ENCODE measurements around the gene UBE2F. TPM values are rescaled to one million over a fixed set of nuclear protein-coding genes. Genes with fewer than 3 reads are reported as not detected.
A peak's percentile ranks its signal among the peaks of the same experiment; 100 is the strongest.
"Not testable (repeated sequence)": the region's sequence is repeated elsewhere in the genome, so short reads cannot be mapped to it uniquely, and the experiment has no call there.

Gene UBE2F
- total RNA-seq, 1 experiment from 2014 or later, result 103 TPM

DNA sequence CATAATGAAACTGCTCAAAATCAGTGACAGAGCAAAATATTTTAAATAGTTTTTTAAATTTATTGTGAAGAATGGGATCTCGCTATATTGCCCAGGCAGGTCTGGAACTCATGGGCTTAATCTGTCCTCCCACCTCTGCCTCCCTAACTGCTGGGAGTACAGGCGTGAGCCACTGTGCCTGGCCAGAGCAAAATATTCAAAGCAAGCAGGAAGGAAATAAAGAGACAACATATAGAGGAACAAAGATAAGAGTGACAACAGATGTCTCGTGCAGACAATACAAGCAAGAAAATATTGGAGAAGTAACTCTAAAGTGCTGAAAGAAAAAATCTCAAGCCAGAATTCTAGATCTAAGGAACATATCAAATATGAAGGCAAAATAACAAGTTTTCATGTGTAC lies 89.0 kb downstream of the UBE2F start:
- Histone ChIP-seq H3K27ac (no peak overlapping the region), H2AFZ (no peak overlapping the region), H3K27me3 (ENCODE audit: insufficient read depth, low read depth) (no peaks in the 10 kb centered on the region), H3K9me2 (ENCODE audit: insufficient read depth) (peaks cover 4% of the 10 kb centered on the region; the same call in 1 of the 2 replicates), H3K4me1 (replicated peaks; ENCODE audit: insufficient read depth) (peaks cover 8% of the 10 kb centered on the region), H3K4me3 (no peak overlapping the region), H3K79me2 (ENCODE audit: low read depth) (peaks cover 13% of the 10 kb centered on the region), H3F3A (ENCODE audit: insufficient read depth, low read depth) (peaks cover 34% of the 10 kb centered on the region; the same call in 1 of the 2 replicates), H3K36me3 (ENCODE audit: low read depth) (no peaks in the 10 kb centered on the region), H3K9me3 (ENCODE audit: insufficient read depth, low read depth) (no peaks in the 10 kb centered on the region), H4K20me1 (ENCODE audit: insufficient read depth) (no peaks in the 10 kb centered on the region), H3K4me2 (no peak overlapping the region)
- DNase-seq, result no peak
- POLR2A ChIA-PET (ENCODE audit: unreplicated experiment), result interaction anchor here (0.6 kb wide), 1 partner anchor 34 kb away, joined by 3 read pairs; no protein-coding TSS in a partner anchor
- CTCF ChIA-PET, result no interaction called here
- intact Hi-C loops (cut with micrococcal nuclease; ENCODE audit: unreplicated experiment), result no loop called here
- no peak for TF ChIP-seq EZH2 (IDR thresholded peaks at IDR 0.05; ENCODE audit: low read depth)
- TF ChIP-seq, protein P1, sequence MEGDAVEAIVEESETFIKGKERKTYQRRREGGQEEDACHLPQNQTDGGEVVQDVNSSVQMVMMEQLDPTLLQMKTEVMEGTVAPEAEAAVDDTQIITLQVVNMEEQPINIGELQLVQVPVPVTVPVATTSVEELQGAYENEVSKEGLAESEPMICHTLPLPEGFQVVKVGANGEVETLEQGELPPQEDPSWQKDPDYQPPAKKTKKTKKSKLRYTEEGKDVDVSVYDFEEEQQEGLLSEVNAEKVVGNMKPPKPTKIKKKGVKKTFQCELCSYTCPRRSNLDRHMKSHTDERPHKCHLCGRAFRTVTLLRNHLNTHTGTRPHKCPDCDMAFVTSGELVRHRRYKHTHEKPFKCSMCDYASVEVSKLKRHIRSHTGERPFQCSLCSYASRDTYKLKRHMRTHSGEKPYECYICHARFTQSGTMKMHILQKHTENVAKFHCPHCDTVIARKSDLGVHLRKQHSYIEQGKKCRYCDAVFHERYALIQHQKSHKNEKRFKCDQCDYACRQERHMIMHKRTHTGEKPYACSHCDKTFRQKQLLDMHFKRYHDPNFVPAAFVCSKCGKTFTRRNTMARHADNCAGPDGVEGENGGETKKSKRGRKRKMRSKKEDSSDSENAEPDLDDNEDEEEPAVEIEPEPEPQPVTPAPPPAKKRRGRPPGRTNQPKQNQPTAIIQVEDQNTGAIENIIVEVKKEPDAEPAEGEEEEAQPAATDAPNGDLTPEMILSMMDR (conservative IDR thresholded peaks at IDR 0.05), result no peak
- BruUV-seq (replicated peaks), result no TSS peak

DNA sequence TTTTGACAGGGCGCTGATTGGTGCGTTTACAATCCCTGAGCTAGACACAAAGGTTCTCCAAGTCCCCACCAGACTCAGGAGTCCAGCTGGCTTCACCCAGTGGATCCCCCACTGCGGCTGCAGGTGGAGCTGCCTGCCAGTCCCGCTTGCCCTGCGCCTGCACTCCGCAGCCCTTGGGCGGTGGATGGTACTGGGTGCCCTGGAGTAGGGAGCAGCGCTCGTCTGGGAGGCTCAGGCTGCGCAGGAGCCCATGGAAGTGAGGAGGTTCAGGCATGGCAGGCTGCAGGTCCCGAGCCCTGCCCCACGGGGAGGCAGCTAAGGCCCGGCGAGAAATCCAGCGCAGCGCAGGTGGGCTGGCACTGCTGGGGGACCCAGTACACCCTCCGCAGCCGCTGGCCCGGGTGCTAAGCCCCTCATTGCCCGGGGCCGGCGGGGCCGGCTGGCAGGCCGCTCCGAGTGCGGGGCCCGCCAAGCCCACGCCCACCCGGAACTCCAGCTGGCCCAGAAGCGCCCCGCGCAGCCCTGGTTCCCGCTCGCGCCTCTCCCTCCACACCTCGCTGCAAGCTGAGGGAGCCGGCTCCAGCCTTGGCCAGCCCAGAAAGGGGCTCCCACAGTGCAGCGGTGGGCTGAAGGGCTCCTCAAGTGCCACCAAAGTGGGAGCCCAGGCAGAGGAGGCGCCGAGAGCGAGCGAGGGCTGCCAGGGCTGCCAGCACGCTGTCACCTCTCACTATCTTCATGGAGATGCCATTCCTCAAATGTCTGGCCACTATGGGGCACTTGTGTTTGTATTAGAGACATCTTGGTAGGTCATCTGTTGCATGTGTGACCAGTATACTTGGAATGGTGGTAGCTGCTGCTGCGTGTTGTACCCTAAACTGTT lies 91.1 kb downstream of the UBE2F start:
- H3K4me3 ChIP-seq; DNase-seq; H2AFZ ChIP-seq; H3K9me2 ChIP-seq (ENCODE audit: insufficient read depth); H3K36me3 ChIP-seq (ENCODE audit: low read depth); H3K9me3 ChIP-seq (ENCODE audit: insufficient read depth, low read depth); H4K20me1 ChIP-seq (ENCODE audit: insufficient read depth); CTCF ChIA-PET; H3K4me2 ChIP-seq; H3K27me3 ChIP-seq (ENCODE audit: insufficient read depth, low read depth); BruUV-seq (replicated peaks); H3K27ac ChIP-seq; intact Hi-C loops (cut with micrococcal nuclease; ENCODE audit: unreplicated experiment): not testable (repeated sequence)
- peaks cover 27% of the 10 kb centered on the region for H3K79me2 ChIP-seq (ENCODE audit: low read depth)
- peaks cover 46% of the 10 kb centered on the region; the same call in 1 of the 2 replicates for H3F3A ChIP-seq (ENCODE audit: insufficient read depth, low read depth)
- POLR2A ChIA-PET (ENCODE audit: unreplicated experiment), result interaction anchor here (0.6 kb wide), 1 partner anchor 183 kb away, joined by 3 read pairs; no protein-coding TSS in a partner anchor
- H3K4me1 ChIP-seq (replicated peaks; ENCODE audit: insufficient read depth), result peaks cover 17% of the 10 kb centered on the region

DNA sequence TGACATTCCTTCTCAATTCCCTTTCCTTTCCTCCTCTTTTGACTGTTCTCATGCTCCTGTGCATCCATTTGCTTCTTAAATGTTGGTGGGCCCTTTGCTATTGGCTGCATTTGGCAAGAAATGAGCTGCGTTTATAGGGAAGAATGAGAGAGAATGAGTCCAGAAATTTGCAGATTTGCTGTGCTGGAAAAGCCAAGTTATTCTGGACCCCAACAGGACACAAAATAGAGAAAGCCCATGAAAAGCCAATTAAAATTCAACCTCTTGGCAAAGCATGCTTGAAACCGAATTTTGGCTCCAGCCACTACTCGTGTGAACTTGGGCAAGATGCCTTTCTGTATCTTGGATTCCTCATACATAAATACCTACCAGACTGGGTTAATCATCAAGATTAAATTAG lies 92.7 kb downstream of the UBE2F start:
- Histone ChIP-seq H3K4me2 (peak overlapping the region; percentile 92), H3K4me1 (replicated peaks; ENCODE audit: insufficient read depth) (peaks cover 17% of the 10 kb centered on the region), H3K27me3 (ENCODE audit: insufficient read depth, low read depth) (no peaks in the 10 kb centered on the region), H3K9me2 (ENCODE audit: insufficient read depth) (peaks cover 4% of the 10 kb centered on the region; the same call in 1 of the 2 replicates), H3K27ac (no peak overlapping the region), H3K79me2 (ENCODE audit: low read depth) (peaks cover 28% of the 10 kb centered on the region), H4K20me1 (ENCODE audit: insufficient read depth) (no peaks in the 10 kb centered on the region), H3K4me3 (peak overlapping the region; percentile 98), H3K36me3 (ENCODE audit: low read depth) (no peaks in the 10 kb centered on the region), H3K9me3 (ENCODE audit: insufficient read depth, low read depth) (no peaks in the 10 kb centered on the region), H3F3A (ENCODE audit: insufficient read depth, low read depth) (peaks cover 46% of the 10 kb centered on the region; the same call in 1 of the 2 replicates), H2AFZ (peak overlapping the region; percentile 98; the same call in 1 of the 2 replicates)
- intact Hi-C loops (cut with micrococcal nuclease; ENCODE audit: unreplicated experiment), result no loop called here
- BruUV-seq (replicated peaks), result TSS peak; percentile 72
- ChIA-PET CTCF (no interaction called here), POLR2A (ENCODE audit: unreplicated experiment) (no interaction called here)
- no peak for DNase-seq
- TF ChIP-seq, protein P1 (conservative IDR thresholded peaks at IDR 0.05), result no peak
- no peak for TF ChIP-seq EZH2 (IDR thresholded peaks at IDR 0.05; ENCODE audit: low read depth)
